GM18861 (cell line): ENCODE data around the gene C10orf143.
"Not testable (repeated sequence)": the region's sequence is repeated elsewhere in the genome, so short reads cannot be mapped to it uniquely, and the experiment has no call there.

Experiments
- ATAC-seq: cut with Tn5 transposase; IDR thresholded peaks from one replicate; pipeline ENCODE4 v1.9.1; 2021; ENCODE audit not compliant: unreplicated experiment

C10orf143 gene

GRCh38 chr10:130110246-130111112 is at the start of gene C10orf143:
Gene C10orf143, minus strand, starts transcription at chr10:130110830. Its CDS starts 58 bp downstream, at chr10:130110772.
- peak; percentile 63 for ATAC-seq

GRCh38 chr10:130159192-130159794 is 48.7 kb upstream of the C10orf143 start:
- no peak for ATAC-seq

DNA sequence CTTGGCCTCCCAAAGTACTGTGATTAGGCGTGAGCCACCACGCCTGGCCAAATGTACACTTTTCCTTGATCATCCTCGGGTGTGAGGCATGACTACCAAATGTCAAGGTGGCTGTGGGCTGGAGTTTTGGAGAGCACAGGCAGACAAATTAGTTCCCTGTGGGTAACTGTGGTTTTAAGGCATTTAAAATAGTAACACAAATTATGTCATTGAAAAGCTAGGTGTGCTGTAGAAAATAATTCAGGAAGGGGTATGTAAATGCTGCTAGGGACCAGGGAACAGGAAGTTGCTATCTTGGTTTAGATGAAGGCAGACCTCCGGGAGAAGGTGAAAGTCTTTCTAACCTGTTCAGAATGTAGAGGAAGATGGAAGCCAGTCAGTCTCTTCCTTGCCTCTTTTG is 35.4 kb upstream of the C10orf143 start:
- ATAC-seq, result no peak

DNA sequence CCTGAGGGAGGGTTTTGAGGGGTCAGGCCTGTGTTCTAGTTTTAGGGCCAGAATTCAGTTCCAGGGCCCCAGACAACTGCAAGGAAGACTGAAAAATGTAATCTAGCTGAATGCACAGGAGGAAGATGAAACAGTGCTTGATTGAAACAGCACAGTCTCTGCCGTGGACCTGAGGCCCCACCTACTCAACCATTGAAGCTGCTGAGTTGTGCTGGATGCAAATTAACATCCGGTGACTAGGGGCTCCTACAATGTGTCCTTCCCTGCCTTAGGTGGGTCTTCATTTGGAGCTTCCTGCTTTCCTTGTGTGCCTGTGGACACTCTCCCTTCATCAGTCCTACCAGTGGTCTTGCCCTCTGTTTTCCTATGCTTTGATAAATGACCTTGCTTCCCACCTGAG is 31.2 kb upstream of the C10orf143 start:
- ATAC-seq, result peak; percentile 83

DNA sequence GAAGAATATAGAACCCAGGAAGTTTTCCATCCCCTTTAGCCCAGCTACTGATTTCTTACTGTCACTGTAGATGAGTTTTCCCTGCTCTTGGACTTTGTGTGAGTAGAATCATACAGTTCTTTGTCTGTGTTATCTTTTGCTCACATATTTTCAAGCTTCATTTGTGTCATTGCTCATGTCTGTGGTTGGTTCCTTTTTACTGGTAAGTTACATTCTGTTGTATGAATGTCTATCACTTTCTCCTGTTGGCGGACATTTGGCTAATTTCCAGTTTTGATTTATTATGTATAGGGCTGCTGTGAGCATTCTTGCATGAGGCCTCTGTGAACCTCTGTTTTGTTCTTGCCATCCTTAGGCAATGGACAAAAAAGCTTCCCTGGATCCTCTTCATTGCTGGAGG is 30.8 kb upstream of the C10orf143 start:
- peak; percentile 18 for ATAC-seq

- no peak for ATAC-seq
Observed at GRCh38 chr10:130141038-130141437, 30.4 kb upstream of the C10orf143 start.

DNA sequence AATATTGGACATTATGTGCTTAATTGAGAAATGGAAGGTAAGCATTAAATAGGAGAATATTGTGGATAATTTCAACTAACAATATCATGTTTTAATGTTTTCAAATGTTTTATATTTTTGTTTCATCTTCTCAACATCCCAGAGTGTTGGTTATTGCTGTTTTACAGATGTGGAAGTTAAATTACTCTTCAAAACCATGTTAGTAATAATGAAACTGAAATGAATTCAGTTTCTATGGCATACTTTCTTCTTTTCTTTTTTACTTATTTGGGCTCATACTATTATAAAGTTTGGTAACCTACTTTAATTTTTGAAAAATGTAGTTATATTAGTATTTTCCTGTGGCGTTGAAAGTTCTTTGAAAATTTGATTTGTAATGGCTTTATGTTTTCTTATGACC is 29.8 kb upstream of the C10orf143 start:
- peak; percentile 32 for ATAC-seq

- ATAC-seq, result no peak
Observed at GRCh38 chr10:130138479-130138866, 27.8 kb upstream of the C10orf143 start.

- no peak for ATAC-seq
Observed at GRCh38 chr10:130137659-130138478, 27.2 kb upstream of the C10orf143 start.

DNA sequence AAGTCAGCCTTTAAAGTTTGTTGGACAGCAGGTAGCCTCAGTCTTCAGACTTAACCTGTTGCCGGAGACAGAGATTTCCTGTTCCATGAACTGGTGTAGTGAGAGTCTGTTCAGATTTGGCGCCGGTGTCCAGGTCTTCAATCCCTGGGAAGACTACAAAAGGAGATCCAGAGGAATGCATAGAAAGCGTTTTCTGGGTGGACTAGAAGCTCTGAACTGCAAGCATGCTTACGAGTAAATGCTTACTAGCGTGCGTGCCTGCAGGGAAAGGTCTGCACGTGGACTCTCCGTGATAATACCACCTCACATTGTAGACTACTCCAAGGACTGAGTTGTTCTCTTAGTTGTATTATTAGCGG is 26.4 kb upstream of the C10orf143 start:
- ATAC-seq, result no peak

DNA sequence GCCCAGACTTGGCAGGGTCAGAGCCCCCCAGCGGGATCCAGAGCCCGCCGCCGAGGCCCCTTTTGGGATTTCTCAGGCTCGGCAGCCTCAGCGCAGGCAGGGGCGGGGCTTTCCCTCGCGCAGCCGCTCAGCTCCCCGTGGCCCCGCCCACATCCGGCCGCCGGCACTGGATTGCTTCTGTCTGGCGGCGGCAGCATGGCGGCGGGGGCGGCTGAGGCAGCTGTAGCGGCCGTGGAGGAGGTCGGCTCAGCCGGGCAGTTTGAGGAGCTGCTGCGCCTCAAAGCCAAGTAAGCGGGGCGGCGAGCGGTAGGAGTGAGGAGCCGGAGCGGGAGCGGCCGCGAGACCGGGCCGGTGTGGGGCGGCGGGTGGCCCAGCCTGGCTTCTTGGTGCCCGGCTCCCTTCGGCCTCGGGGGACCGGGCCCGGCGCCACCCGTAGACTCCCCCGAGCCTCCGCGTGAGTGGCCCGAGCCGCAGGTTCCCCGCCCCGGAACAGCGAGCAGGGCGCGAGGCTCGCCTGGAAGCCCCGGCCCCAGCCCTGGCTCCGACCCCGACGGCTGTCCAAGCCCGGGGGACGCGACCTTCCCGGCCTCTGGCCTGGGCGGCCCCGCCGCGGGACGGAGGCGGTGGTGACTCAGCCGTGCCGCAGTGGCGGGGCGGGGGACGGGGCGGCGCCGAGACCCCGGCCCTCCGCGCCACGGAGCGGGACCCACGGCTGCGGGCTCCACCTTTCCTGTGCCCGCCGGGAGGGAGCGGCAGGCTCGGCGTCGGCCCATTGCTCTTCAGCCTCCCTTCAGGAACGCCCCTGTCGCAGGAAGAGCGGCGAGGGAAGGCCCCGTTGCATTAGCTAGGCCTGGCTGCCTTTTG is 25.8 kb upstream of the C10orf143 start, which contains the start of gene GLRX3:
TSS of gene GLRX3 (plus strand) at position 166 of the 864 bp plus-strand sequence. CDS start at position 196, 30 bp downstream.
- peak; percentile 62 for ATAC-seq

GRCh38 chr10:130135676-130136225 is 25.1 kb upstream of the C10orf143 start:
- no peak for ATAC-seq

DNA sequence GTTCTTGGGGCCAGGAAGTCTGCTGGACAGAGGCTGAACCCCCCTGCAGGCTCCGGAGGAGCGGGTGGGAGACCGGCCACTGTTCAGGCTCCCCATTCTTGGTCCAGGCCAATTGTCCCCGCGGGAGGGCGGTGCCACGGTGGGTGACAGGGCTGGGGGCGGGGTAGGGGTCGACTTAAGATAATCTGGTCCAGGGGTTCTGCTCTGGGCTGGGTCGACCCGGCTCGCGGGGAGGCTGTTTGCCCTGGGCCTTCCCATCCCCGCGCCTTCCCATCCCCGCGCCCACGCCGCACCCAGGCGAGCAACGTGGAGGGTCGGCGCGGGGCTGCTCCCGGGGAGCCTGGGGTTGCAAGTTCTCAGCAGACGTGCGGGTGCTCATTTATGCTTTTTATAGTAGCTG is 18.3 kb upstream of the C10orf143 start:
- ATAC-seq, result no peak

DNA sequence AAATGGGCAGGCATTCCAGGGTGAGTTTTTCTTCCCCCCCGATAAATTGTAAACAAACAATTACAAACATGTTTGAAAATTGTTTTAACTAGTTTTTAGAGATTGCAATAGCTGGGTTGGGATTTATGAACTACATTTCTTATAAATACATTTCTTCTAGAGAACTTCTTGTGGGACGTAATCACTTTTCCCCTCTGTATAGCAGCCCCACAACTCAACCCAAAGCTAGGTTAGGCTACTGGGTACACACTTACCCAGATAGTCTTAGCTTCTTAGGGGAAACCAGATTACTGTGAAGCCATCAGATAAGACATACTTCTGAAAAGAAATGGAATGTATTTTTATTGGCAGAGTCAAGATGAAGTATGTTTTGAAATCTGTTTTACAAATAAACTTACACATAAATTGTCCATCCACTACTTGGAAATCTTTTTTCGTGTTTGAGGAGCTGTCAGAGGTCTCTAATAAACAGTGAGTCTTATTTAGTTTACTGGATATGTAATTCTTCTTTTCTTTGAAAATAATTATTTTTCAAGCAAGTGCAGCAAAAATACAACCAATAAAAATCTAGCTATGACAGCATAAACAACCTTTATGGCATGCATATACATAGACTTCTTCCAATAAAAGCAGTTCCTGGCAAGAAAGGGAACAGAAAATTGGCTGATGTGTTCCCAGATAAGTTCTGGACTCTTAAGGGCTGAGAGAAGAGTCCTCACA is 17.6 kb upstream of the C10orf143 start:
- no peak for ATAC-seq

- peak; percentile 98 for ATAC-seq
Observed at GRCh38 chr10:130127364-130128061, 16.9 kb upstream of the C10orf143 start.

- ATAC-seq, result no peak
Observed at GRCh38 chr10:130121486-130122079, 11.0 kb upstream of the C10orf143 start.

DNA sequence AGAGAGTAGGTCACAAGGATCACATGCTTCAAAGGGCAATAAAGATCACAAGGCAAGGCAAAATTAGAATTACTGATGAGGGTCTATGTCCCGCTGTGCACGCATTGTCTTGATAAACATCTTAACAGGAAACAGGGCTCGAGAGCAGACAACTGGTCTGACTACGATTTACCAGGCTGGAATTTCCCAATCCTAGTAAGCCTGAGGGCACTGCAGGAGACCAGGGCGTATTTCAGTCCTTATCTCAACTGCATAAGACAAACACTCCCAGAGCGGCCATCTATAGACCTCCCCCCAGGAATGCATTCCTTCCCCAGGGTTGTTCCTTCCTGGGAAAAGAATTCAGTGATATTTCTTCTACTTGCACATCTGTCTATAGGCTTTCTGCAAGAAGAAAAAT is 6.9 kb upstream of the C10orf143 start:
- not testable (repeated sequence) for ATAC-seq

GRCh38 chr10:130116942-130117341 is 6.3 kb upstream of the C10orf143 start:
- ATAC-seq, result not testable (repeated sequence)

- no peak for ATAC-seq
Observed at GRCh38 chr10:130112821-130113220, 2.2 kb upstream of the C10orf143 start.
